PC-9 (cell line): ENCODE data around the gene CEBPA.

Experiments used
- CTCF ChIP-seq: fragments of 200-600 bp; sonication (generic); conservative IDR thresholded peaks from 2 replicates; pipeline ENCODE4 v1.6.1; 2017; ENCODE audit warnings: mixed run types, antibody characterized with exemption, mild to moderate bottlenecking, moderate library complexity
- EZH2 ChIP-seq: fragments of 200-600 bp; sonication (generic); IDR thresholded peaks from 2 replicates; pipeline ENCODE4 v1.8.0; 2017; ENCODE audit warnings: antibody characterized with exemption, low read depth

- TF ChIP-seq CTCF: no peak
- TF ChIP-seq EZH2: no peak
Measured at GRCh38 chr19:33294058-33294798, 8.1 kb downstream of the CEBPA start.
